Esophagus (tissue), 2 donors: Measurements from ENCODE around the gene CDCA7L. TPM values are rescaled to one million over a fixed set of nuclear protein-coding genes. Genes with fewer than 3 reads are reported as not detected.

ENCODE experiments used
- H3K27ac ChIP-seq, 2 donors: one replicate each; pipeline ENCODE4 v1.5.1; 2013; ENCODE audit warnings: low read depth in 2 of 2, mild to moderate bottlenecking in 2 of 2, inconsistent platforms in 1 of 2, low read length in 1 of 2, moderate library complexity in 1 of 2
- H3K27me3 ChIP-seq, 2 donors: one replicate each; pipeline ENCODE4 v1.6.1; 2013; ENCODE audit warnings: low read length in 2 of 2, control low read depth in 1 of 2, mild to moderate bottlenecking in 1 of 2; ENCODE audit not compliant: insufficient read depth in 2 of 2, control insufficient read depth in 1 of 2
- H3K36me3 ChIP-seq, 2 donors: one replicate each; pipeline ENCODE4 v1.6.1; 2013; ENCODE audit warnings: low read length in 1 of 2; ENCODE audit not compliant: control insufficient read depth in 2 of 2, insufficient read depth in 2 of 2
- H3K4me1 ChIP-seq, 2 donors: one replicate each; pipeline ENCODE4 v1.6.1; 2013; ENCODE audit warnings: low read length in 1 of 2; ENCODE audit not compliant: control insufficient read depth in 2 of 2, insufficient read depth in 2 of 2
- H3K4me3 ChIP-seq, 2 donors: one replicate each; pipeline ENCODE4 v1.5.1; 2013; ENCODE audit warnings: low read length in 2 of 2, mild to moderate bottlenecking in 2 of 2, low read depth in 1 of 2, moderate library complexity in 1 of 2
- H3K9me3 ChIP-seq, 2 donors: one replicate each; pipeline ENCODE4 v1.6.1; 2013; ENCODE audit warnings: mild to moderate bottlenecking in 2 of 2, low read depth in 1 of 2, low read length in 1 of 2, moderate library complexity in 1 of 2; ENCODE audit not compliant: control insufficient read depth in 2 of 2, insufficient read depth in 1 of 2
- WGBS, 2 donors: extraction: QIAGEN DNeasy Blood & Tissue Kit; methylation state at CpG; one replicate each; pipeline ENCODE4 v1.1.7; 2013; 5-methylcytosine and 5-hydroxymethylcytosine counted together
- polyA plus RNA-seq, 2 donors: library from polyadenylated mRNA; stranded (reverse); fragments of 200-250 nt; gene quantifications; one replicate each; pipeline ENCODE4 v1.2.3, GENCODE V29; 2013
- donor health status: healthy with polysubstance abuse.
- donor health status: Bipolar disorder and iron deficiency.

CDCA7L gene
- polyA plus RNA-seq, 2 donors: 6.0 to 10.8 TPM

DNA sequence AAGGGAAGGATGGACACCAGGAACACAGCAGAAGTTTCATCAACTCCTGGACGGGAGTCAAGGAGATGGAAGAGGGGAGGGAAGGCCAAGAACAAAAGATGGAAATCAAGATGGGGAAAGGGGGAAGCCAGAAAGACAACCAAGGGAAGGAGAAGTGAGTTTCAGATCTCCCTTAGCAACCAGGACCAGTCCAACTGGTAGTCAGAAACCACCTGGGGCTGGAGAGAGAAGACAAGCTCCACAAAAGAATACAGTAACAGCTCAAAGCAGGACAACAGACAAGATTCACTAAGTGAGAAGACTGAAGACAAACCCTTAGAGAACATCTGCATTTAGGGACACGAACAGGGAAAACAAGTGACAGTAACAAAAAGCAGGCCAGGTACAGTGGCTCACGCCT lies 30.6 kb downstream of the CDCA7L start:
- H3K36me3 ChIP-seq: peaks cover 1 to 2% of the 10 kb centered on the region in 2 donors
- no peak overlapping the region for H3K4me3 ChIP-seq
- no peaks in the 10 kb centered on the region for H3K27me3 ChIP-seq
- WGBS, 2 donors: 76 to 83% methylated on average over 3 of the region's 3 CpGs
- H3K27ac ChIP-seq: no peak overlapping the region
- H3K4me1 ChIP-seq: peaks cover 0 to 2% of the 10 kb centered on the region in 2 donors
- no peaks in the 10 kb centered on the region for H3K9me3 ChIP-seq

GRCh38 chr7:21914671-21915070 lies 31.0 kb downstream of the CDCA7L start:
- no peak overlapping the region for H3K4me3 ChIP-seq
- WGBS, 2 donors: 52 to 68% methylated on average over 5 of the region's 5 CpGs
- H3K4me1 ChIP-seq: peaks cover 0 to 2% of the 10 kb centered on the region in 2 donors
- H3K9me3 ChIP-seq: no peaks in the 10 kb centered on the region
- H3K36me3 ChIP-seq: peaks cover 2 to 3% of the 10 kb centered on the region in 2 donors
- no peak overlapping the region for H3K27ac ChIP-seq
- H3K27me3 ChIP-seq: no peaks in the 10 kb centered on the region

- H3K36me3 ChIP-seq: peaks cover 2 to 3% of the 10 kb centered on the region in 2 donors
- peaks cover 0 to 2% of the 10 kb centered on the region in 2 donors for H3K4me1 ChIP-seq
- 81 to 87% methylated on average over 8 of the region's 8 CpGs for WGBS, 2 donors
These were observed 32.5 kb downstream of the CDCA7L start for GRCh38 chr7:21912931-21913780.

GRCh38 chr7:21912305-21912704 lies 33.4 kb downstream of the CDCA7L start:
- Histone ChIP-seq H3K27ac (no peak overlapping the region), H3K9me3 (no peaks in the 10 kb centered on the region), H3K4me1 (peaks cover 0 to 2% of the 10 kb centered on the region in 2 donors), H3K36me3 (peaks cover 2 to 3% of the 10 kb centered on the region in 2 donors), H3K27me3 (no peaks in the 10 kb centered on the region), H3K4me3 (no peak overlapping the region)
- WGBS, 2 donors: 58 to 62% methylated on average over 7 of the region's 7 CpGs

More at GRCh38 chr7:21912931-21913780, 32.5 kb downstream of the CDCA7L start:
- no peaks in the 10 kb centered on the region for H3K9me3 ChIP-seq
- H3K4me3 ChIP-seq: no peak overlapping the region
- H3K27me3 ChIP-seq: no peaks in the 10 kb centered on the region
- H3K27ac ChIP-seq: no peak overlapping the region

GRCh38 chr7:21911341-21911875 lies 34.3 kb downstream of the CDCA7L start:
- Histone ChIP-seq H3K9me3 (no peaks in the 10 kb centered on the region), H3K4me3 (no peak overlapping the region), H3K27ac (no peak overlapping the region), H3K36me3 (peaks cover 2 to 3% of the 10 kb centered on the region in 2 donors), H3K27me3 (no peaks in the 10 kb centered on the region), H3K4me1 (peaks cover 0 to 2% of the 10 kb centered on the region in 2 donors)
- 83 to 84% methylated on average over 8 of the region's 8 CpGs for WGBS, 2 donors

- H3K4me1 ChIP-seq: peaks cover 0 to 2% of the 10 kb centered on the region in 2 donors
- WGBS, 2 donors: 82 to 90% methylated on average over 6 of the region's 6 CpGs
- no peak overlapping the region for H3K4me3 ChIP-seq
- no peaks in the 10 kb centered on the region for H3K27me3 ChIP-seq
- peaks cover 3 to 4% of the 10 kb centered on the region in 2 donors for H3K36me3 ChIP-seq
- H3K27ac ChIP-seq: no peak overlapping the region
- no peaks in the 10 kb centered on the region for H3K9me3 ChIP-seq
These were observed 35.4 kb downstream of the CDCA7L start for GRCh38 chr7:21910253-21910652.

DNA sequence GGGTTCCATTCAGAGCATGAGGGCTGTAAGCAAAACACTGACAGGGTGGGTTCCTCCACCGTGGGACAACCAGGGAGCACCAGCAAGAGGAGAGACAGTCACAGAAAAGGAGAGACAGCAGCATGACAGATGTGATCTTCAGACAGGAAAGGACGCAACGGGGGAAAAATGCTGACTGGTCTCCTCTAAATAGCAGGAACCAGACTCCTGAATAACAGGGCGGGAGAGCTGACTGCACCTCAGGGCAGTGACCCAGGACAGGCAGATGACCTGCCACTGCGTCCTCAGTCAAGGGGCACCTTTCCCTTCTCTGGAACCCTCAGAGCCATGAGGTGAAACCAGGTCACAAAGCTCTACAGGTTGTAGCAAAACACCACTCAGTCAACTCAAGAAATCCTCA lies 37.0 kb downstream of the CDCA7L start:
- Histone ChIP-seq H3K4me1 (no peaks in the 10 kb centered on the region), H3K36me3 (peaks cover 5 to 6% of the 10 kb centered on the region in 2 donors), H3K4me3 (no peak overlapping the region), H3K27me3 (no peaks in the 10 kb centered on the region), H3K27ac (no peak overlapping the region), H3K9me3 (no peaks in the 10 kb centered on the region)
- 89 to 98% methylated on average over 5 of the region's 5 CpGs for WGBS, 2 donors

GRCh38 chr7:21903020-21903786 lies 42.5 kb downstream of the CDCA7L start:
- 93% methylated on average over 14 of the region's 14 CpGs for WGBS, 2 donors
- Histone ChIP-seq H3K4me3 (no peak overlapping the region), H3K27ac (no peak overlapping the region), H3K36me3 (peaks cover 9 to 13% of the 10 kb centered on the region in 2 donors), H3K27me3 (no peaks in the 10 kb centered on the region), H3K4me1 (no peaks in the 10 kb centered on the region), H3K9me3 (no peaks in the 10 kb centered on the region)

- Histone ChIP-seq H3K36me3 (peaks cover 9 to 13% of the 10 kb centered on the region in 2 donors), H3K9me3 (no peaks in the 10 kb centered on the region), H3K27me3 (no peaks in the 10 kb centered on the region), H3K4me1 (no peaks in the 10 kb centered on the region), H3K4me3 (no peak overlapping the region), H3K27ac (no peak overlapping the region)
- WGBS, 2 donors: 75 to 80% methylated on average over 5 of the region's 5 CpGs
These were observed 43.5 kb downstream of the CDCA7L start for GRCh38 chr7:21902240-21902639.
